ENCODE results near the gene COX7A1. TPM values are rescaled to one million over a fixed set of nuclear protein-coding genes. Genes with fewer than 3 reads are reported as not detected.

COX7A1 gene
- total RNA-seq, 1 experiment from 2014 or later = not detected

GRCh38 chr19:36163813-36164212 lies 11.6 kb upstream of the COX7A1 start:
- H3K79me1 ChIP-seq (ENCODE audit: insufficient read depth, low read depth, low read length, poor library complexity, severe bottlenecking) = no peaks in the 10 kb centered on the region
- H2BK20ac ChIP-seq (ENCODE audit: low read depth, low read length, poor library complexity, severe bottlenecking) = no peak overlapping the region
- H3K4me1 Mint-ChIP-seq = peaks cover 24 to 25% of the 10 kb centered on the region in 2 experiments
- H4K20me1 ChIP-seq (ENCODE audit: control insufficient read depth, insufficient read depth, insufficient read length) = no peaks in the 10 kb centered on the region
- H3T11ph ChIP-seq (ENCODE audit: low read length) = no peak overlapping the region
- H3K9ac ChIP-seq (ENCODE audit: extremely low read depth, insufficient read length, low read length) = no peak overlapping the region
- no peak overlapping the region; a peak in 1 of 7 replicates for H3K27ac Mint-ChIP-seq
- no peaks in the 10 kb centered on the region for H3K9me3 ChIP-seq (ENCODE audit: control insufficient read depth, low read depth, low read length)
- H3K14ac ChIP-seq (ENCODE audit: insufficient read depth, low read length) = no peak overlapping the region
- WGBS (ENCODE audit: extremely low coverage, insufficient read length, low lambda C conversion rate) = no CpG with 5 or more reads among the region's 12 CpGs
- H3K27ac ChIP-seq (ENCODE audit: insufficient read length, low read depth, low read length) = no peak overlapping the region
- H3K27me3 ChIP-seq (ENCODE audit: insufficient read depth, low read length) = no peaks in the 10 kb centered on the region
- H3K23me2 ChIP-seq (ENCODE audit: insufficient read length, low read depth, low read length, poor library complexity, severe bottlenecking) = no peaks in the 10 kb centered on the region
- H3K79me2 ChIP-seq (ENCODE audit: insufficient read depth, low read length) = no peaks in the 10 kb centered on the region
- H2BK5ac ChIP-seq (ENCODE audit: insufficient read length, low read length) = no peak overlapping the region
- H2BK12ac ChIP-seq (ENCODE audit: insufficient read length, low read depth, low read length) = no peak overlapping the region
- no peak overlapping the region for H2AK5ac ChIP-seq (ENCODE audit: insufficient read length, low read length)
- no peak overlapping the region for H4K5ac ChIP-seq (ENCODE audit: insufficient read length, low read depth, low read length)
- H3K4me1 ChIP-seq (ENCODE audit: insufficient read depth, low read length) = peaks cover 5% of the 10 kb centered on the region; the same call in 1 of the 2 replicates
- no peak overlapping the region for H3K23ac ChIP-seq (ENCODE audit: insufficient read length, low read depth, low read length)
- H3K56ac ChIP-seq (ENCODE audit: insufficient read length, low read depth, low read length) = no peak overlapping the region
- no peak overlapping the region for H3K4ac ChIP-seq (ENCODE audit: low read depth, low read length)
- H2AFZ ChIP-seq (ENCODE audit: low read length) = no peak overlapping the region
- no peak overlapping the region for H2BK15ac ChIP-seq (ENCODE audit: low read depth, low read length)
- no peak for TF ChIP-seq CTCF (conservative IDR thresholded peaks at IDR 0.05)
- no peak overlapping the region for H3K4me2 ChIP-seq (ENCODE audit: insufficient read depth, insufficient read length, low read length)
- no peaks in the 10 kb centered on the region; a peak in 1 of 5 replicates for H3K9me3 Mint-ChIP-seq
- no peak overlapping the region for H4K91ac ChIP-seq (ENCODE audit: insufficient read length, low read depth, low read length)
- no peaks in the 10 kb centered on the region for H3K27me3 Mint-ChIP-seq (ENCODE audit: low read depth)
- DNase-seq = no peak
- H2BK120ac ChIP-seq (ENCODE audit: low read depth, low read length, poor library complexity, severe bottlenecking) = no peak overlapping the region
- H4K8ac ChIP-seq (replicated peaks; ENCODE audit: insufficient read length, low read depth, low read length) = no peak overlapping the region
- H3K36me3 Mint-ChIP-seq (ENCODE audit: insufficient read depth in 1 of 3, low read depth in 3 of 3) = peaks cover 13 to 39% (median 26%) of the 10 kb centered on the region in 3 experiments; a peak in 6 of 7 replicates
- H3K4me3 Mint-ChIP-seq = no peak overlapping the region
- H3K18ac ChIP-seq (ENCODE audit: insufficient read length, low read depth, low read length) = no peak overlapping the region
